K562 (cell line): ENCODE measurements around the gene CNPY4. TPM values are rescaled to one million over a fixed set of nuclear protein-coding genes. Genes with fewer than 3 reads are reported as not detected.

Source experiments
- CREBBP ChIP-seq: IDR thresholded peaks from one replicate; pipeline ENCODE4 v1.6.1; 2012; ENCODE audit warnings: low read depth, mild to moderate bottlenecking, control low read depth, inconsistent platforms, low read length
- CXXC5 ChIP-seq: fragments of 250-450 bp; sonication (Bioruptor Pico); IDR thresholded peaks from 2 replicates; pipeline ENCODE4 v1.8.0; 2022; ENCODE audit warnings: inconsistent platforms, mild to moderate bottlenecking, moderate library complexity
- DDX20 ChIP-seq: fragments of 450-650 bp; IDR thresholded peaks from 2 replicates; pipeline ENCODE4 v1.6.1; 2016; ENCODE audit warnings: missing genetic modification characterization, low read depth, mild to moderate bottlenecking, missing compliant biosample characterization, moderate library complexity
- DIDO1 ChIP-seq: fragments of 450-650 bp; IDR thresholded peaks from 2 replicates; pipeline ENCODE4 v1.6.1; 2016; ENCODE audit warnings: low read depth, missing biosample characterization, missing genetic modification characterization
- DNMT1 ChIP-seq: fragments of 450-650 bp; IDR thresholded peaks from 2 replicates; pipeline ENCODE4 v1.6.1; 2016; ENCODE audit warnings: antibody characterized with exemption, mild to moderate bottlenecking
- EHMT2 ChIP-seq: fragments of 450-650 bp; IDR thresholded peaks from 2 replicates; pipeline ENCODE4 v1.6.1; 2018; ENCODE audit warnings: antibody characterized with exemption
- ETV1 ChIP-seq: fragments of 450-650 bp; conservative IDR thresholded peaks from 2 replicates; pipeline ENCODE4 v1.6.1; 2016; ENCODE audit warnings: missing genetic modification characterization, control low read depth, low read depth, missing compliant biosample characterization
- EZH2 ChIP-seq: IDR thresholded peaks from 2 replicates; pipeline ENCODE4 v1.6.1; 2012; ENCODE audit warnings: low read depth, mild to moderate bottlenecking, inconsistent platforms, low read length, borderline replicate concordance
- MED1 ChIP-seq: sonication (generic); formaldehyde crosslinking; IDR thresholded peaks from 2 replicates; pipeline ENCODE4 v1.8.1; 2023; ENCODE audit warnings: missing genetic modification reagents, borderline replicate concordance
- NCOA1 ChIP-seq: fragments of 450-650 bp; IDR thresholded peaks from 2 replicates; pipeline ENCODE4 v1.6.1; 2016; ENCODE audit warnings: low read depth
- NFXL1 ChIP-seq: fragments of 450-650 bp; formaldehyde crosslinking; IDR thresholded peaks from 2 replicates; pipeline ENCODE4 v1.4.0; 2021; ENCODE audit warnings: mild to moderate bottlenecking
- NR2F6 ChIP-seq: fragments of 450-650 bp; formaldehyde crosslinking; IDR thresholded peaks from 2 replicates; pipeline ENCODE4 v1.4.0; 2020; ENCODE audit warnings: mild to moderate bottlenecking
- RBM34 ChIP-seq: fragments of 200-400 bp; formaldehyde crosslinking; IDR thresholded peaks from 2 replicates; pipeline ENCODE4 v1.6.1; 2018; ENCODE audit warnings: low read length, borderline replicate concordance; ENCODE audit not compliant: insufficient read depth
- RBM39 ChIP-seq: fragments of 200-400 bp; formaldehyde crosslinking; optimal IDR thresholded peaks from 2 replicates; pipeline ENCODE3; 2018; ENCODE audit warnings: low read depth, low read length
- SAP30 ChIP-seq: fragments of 200-600 bp; sonication (generic); IDR thresholded peaks from 2 replicates; pipeline ENCODE4 v1.6.1; 2012; ENCODE audit warnings: borderline replicate concordance, low read depth, mild to moderate bottlenecking, moderate library complexity, low read length, control low read depth, inconsistent platforms; ENCODE audit not compliant: insufficient read depth, poor library complexity, severe bottlenecking
- SMARCA5 ChIP-seq: fragments of 450-650 bp; IDR thresholded peaks from 2 replicates; pipeline ENCODE4 v1.6.1; 2016
- STAT5A ChIP-seq: IDR thresholded peaks from 2 replicates; pipeline ENCODE4 v1.6.1; 2012; ENCODE audit warnings: low read length, inconsistent platforms, borderline replicate concordance
- TCF3 ChIP-seq: sonication (generic); formaldehyde crosslinking; IDR thresholded peaks from 2 replicates; pipeline ENCODE4 v1.4.0; 2020; ENCODE audit warnings: mild to moderate bottlenecking, missing genetic modification reagents
- TFAM ChIP-seq: fragments of 250-450 bp; sonication (Bioruptor Pico); conservative IDR thresholded peaks from 2 replicates; pipeline ENCODE4 v1.5.0; 2021; ENCODE audit warnings: mild to moderate bottlenecking, moderate library complexity
- XRCC5 ChIP-seq: fragments of 200-400 bp; formaldehyde crosslinking; IDR thresholded peaks from 2 replicates; pipeline ENCODE4 v1.6.1; 2017; ENCODE audit warnings: low read depth, mild to moderate bottlenecking, low read length
- ZFP30 ChIP-seq: fragments of 250-450 bp; sonication (Bioruptor Pico); IDR thresholded peaks from 2 replicates; pipeline ENCODE4 v1.8.0; 2022; ENCODE audit warnings: moderate library complexity, mild to moderate bottlenecking, inconsistent platforms, borderline replicate concordance
- ZNF764 ChIP-seq: fragments of 250-450 bp; sonication (Bioruptor Pico); IDR thresholded peaks from 2 replicates; pipeline ENCODE4 v1.4.0; 2020; ENCODE audit warnings: low read depth, mild to moderate bottlenecking, moderate library complexity
- polyA plus RNA-seq, 8 experiments: library from polyadenylated mRNA; depleted of rRNA in 4 of 8; stranded (reverse) in 5 of 8; unstranded in 3 of 8; fragments of >200 nt; fragmentation: Nextera tagmentation in 2 of 8; fragmentation: Illumina TruSeq in 1 of 8; extraction: Ambion mirVana in 2 of 8; extraction: Trizol in 1 of 8; gene quantifications; 2 replicates each; pipeline versions ENCODE4 v1.2.1 to v1.2.3, GENCODE V29; 2011 to 2014; ENCODE audit warnings: inconsistent platforms in 1 of 8, missing spikeins in 1 of 8
- total RNA-seq, 7 experiments: library from RNA; depleted of rRNA in 6 of 7; stranded (reverse); fragments of >200 nt in 6 of 7; fragmentation: Illumina TruSeq in 2 of 7; extraction: Trizol in 2 of 7; gene quantifications; 2 replicates each; pipeline versions ENCODE4 v1.2.1 to v1.2.3, GENCODE V29; 2011 to 2021; ENCODE audit warnings: low replicate concordance in 1 of 7
- TF ChIP-seq, protein P1 (sequence below): fragments of 200-800 bp; sonication (Bioruptor generic); IDR thresholded peaks from 2 replicates; pipeline ENCODE4 v1.6.1; 2017; ENCODE audit warnings: missing genetic modification characterization, missing compliant biosample characterization
- TF ChIP-seq, protein P2 (sequence below): fragments of 450-650 bp; formaldehyde crosslinking; IDR thresholded peaks from 2 replicates; pipeline ENCODE4 v1.4.0; 2020; ENCODE audit warnings: mild to moderate bottlenecking
- TF ChIP-seq, protein P3 (sequence below): fragments of 250-450 bp; sonication (Bioruptor Pico); IDR thresholded peaks from 2 replicates; pipeline ENCODE4 v1.9.0; 2021; ENCODE audit warnings: mild to moderate bottlenecking, inconsistent platforms

CNPY4 gene
- total and polyA plus RNA-seq, 9 of the 15 experiments (the other 6 are each of a cell fraction or from before 2014, with no cell fraction given) = 1.9 to 11.2 (median 7.0) TPM

DNA sequence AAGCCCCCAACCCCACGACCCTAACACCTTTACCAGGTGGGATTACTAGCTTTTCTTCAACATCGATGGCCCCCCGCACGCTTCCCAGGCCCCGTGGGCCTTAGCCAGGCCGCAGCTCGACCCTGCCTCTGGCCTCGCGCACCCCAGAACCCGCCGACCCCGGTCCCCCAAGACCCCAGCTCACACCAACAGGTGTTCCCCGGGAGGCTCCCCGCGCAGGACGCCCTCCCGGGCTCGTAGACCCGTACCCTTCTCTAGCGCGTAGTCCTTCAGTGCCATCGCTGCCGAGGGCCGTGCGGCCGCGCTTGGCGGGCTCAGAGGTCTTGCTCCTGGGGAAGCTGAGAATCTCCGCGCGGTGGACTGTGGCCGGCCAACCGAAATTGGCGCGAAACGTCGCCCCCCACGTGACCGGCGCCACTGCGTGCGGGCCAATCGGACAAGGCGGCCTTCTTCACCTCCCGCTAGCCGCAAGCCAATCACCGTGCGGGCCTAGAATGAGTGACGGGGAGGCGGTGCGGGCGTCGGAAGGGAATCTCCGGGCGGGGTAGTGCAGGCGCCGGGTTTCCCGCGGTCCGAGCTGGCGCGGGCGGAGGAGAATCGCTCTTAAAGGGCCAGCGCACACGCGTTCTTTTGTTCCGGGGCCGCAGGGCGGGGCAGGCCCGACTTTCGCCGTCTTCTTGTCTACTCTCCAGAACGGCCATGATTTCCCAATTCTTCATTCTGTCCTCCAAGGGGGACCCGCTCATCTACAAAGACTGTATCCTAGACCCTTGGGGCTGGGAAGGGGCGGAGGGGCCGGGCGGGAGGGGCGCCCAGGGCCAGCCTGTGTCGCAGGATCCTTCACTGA, 18.2 kb upstream of the CNPY4 start, which contains the start of the genes AP4M1 and MCM7 (continued):
- TF ChIP-seq DNMT1 (no peak), NR2F6 (CRISPR knock-in tag) (no peak), STAT5A (no peak), TCF3 (CRISPR knock-in tag) (peak; percentile 25; the same call in 1 of the 2 replicates), ETV1 (0 out of 2 replicates have a peak, but pooled peaks have one; percentile 11), XRCC5 (no peak; the same call in 1 of the 2 replicates), CXXC5 (CRISPR knock-in tag) (peak; percentile 96), ZFP30 (CRISPR knock-in tag) (no peak), DDX20 (tag) (no peak), NFXL1 (CRISPR knock-in tag) (peak; percentile 71; the same call in 1 of the 2 replicates), SAP30 (peak; percentile 99), DIDO1 (tag) (no peak), EHMT2 (no peak), MED1 (CRISPR knock-in tag) (no peak), SMARCA5 (no peak), CREBBP (no peak), EZH2 (no peak), RBM34 (no peak), TFAM (CRISPR knock-in tag) (no peak), NCOA1 (no peak), RBM39 (no peak), ZNF764 (CRISPR knock-in tag) (no peak)
- TF ChIP-seq, protein P1, sequence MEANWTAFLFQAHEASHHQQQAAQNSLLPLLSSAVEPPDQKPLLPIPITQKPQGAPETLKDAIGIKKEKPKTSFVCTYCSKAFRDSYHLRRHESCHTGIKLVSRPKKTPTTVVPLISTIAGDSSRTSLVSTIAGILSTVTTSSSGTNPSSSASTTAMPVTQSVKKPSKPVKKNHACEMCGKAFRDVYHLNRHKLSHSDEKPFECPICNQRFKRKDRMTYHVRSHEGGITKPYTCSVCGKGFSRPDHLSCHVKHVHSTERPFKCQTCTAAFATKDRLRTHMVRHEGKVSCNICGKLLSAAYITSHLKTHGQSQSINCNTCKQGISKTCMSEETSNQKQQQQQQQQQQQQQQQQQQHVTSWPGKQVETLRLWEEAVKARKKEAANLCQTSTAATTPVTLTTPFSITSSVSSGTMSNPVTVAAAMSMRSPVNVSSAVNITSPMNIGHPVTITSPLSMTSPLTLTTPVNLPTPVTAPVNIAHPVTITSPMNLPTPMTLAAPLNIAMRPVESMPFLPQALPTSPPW (CRISPR knock-in tag) = peak; percentile 92
- TF ChIP-seq, protein P2, sequence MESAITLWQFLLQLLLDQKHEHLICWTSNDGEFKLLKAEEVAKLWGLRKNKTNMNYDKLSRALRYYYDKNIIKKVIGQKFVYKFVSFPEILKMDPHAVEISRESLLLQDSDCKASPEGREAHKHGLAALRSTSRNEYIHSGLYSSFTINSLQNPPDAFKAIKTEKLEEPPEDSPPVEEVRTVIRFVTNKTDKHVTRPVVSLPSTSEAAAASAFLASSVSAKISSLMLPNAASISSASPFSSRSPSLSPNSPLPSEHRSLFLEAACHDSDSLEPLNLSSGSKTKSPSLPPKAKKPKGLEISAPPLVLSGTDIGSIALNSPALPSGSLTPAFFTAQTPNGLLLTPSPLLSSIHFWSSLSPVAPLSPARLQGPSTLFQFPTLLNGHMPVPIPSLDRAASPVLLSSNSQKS (CRISPR knock-in tag) = no peak
- TF ChIP-seq, protein P3, sequence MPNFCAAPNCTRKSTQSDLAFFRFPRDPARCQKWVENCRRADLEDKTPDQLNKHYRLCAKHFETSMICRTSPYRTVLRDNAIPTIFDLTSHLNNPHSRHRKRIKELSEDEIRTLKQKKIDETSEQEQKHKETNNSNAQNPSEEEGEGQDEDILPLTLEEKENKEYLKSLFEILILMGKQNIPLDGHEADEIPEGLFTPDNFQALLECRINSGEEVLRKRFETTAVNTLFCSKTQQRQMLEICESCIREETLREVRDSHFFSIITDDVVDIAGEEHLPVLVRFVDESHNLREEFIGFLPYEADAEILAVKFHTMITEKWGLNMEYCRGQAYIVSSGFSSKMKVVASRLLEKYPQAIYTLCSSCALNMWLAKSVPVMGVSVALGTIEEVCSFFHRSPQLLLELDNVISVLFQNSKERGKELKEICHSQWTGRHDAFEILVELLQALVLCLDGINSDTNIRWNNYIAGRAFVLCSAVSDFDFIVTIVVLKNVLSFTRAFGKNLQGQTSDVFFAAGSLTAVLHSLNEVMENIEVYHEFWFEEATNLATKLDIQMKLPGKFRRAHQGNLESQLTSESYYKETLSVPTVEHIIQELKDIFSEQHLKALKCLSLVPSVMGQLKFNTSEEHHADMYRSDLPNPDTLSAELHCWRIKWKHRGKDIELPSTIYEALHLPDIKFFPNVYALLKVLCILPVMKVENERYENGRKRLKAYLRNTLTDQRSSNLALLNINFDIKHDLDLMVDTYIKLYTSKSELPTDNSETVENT (CRISPR knock-in tag) = peak; percentile 35; the same call in 1 of the 2 replicates
